ENCODE data around the gene CAVIN2.

CAVIN2 gene

GRCh38 chr2:191863988-191864387, 17.1 kb upstream of the CAVIN2 start:
- Histone ChIP-seq H3F3A (ENCODE audit: insufficient read depth) (no peaks in the 10 kb centered on the region), H2AFZ (ENCODE audit: low read depth, low read length, severe bottlenecking) (no peak overlapping the region), H3K27ac (ENCODE audit: low read depth, low read length) (no peak overlapping the region), H3K9me2 (replicated peaks; ENCODE audit: insufficient read depth, low read length) (no peaks in the 10 kb centered on the region), H3K36me3 (ENCODE audit: low read length) (no peaks in the 10 kb centered on the region), H3K9me3 (ENCODE audit: insufficient read depth, low read length) (no peaks in the 10 kb centered on the region), H3K79me2 (ENCODE audit: insufficient read depth, low read length) (no peaks in the 10 kb centered on the region), H3K27me3 (ENCODE audit: low read length) (no peaks in the 10 kb centered on the region), H4K20me1 (ENCODE audit: low read depth, low read length) (no peaks in the 10 kb centered on the region), H3K4me3 (ENCODE audit: insufficient read depth, low read length, poor library complexity, severe bottlenecking) (no peak overlapping the region), H3K9ac (ENCODE audit: low read length) (no peak overlapping the region), H3K4me2 (ENCODE audit: low read depth, low read length, poor library complexity, severe bottlenecking) (no peak overlapping the region)
- no peak for TF ChIP-seq EZH2phosphoT487 (conservative IDR thresholded peaks at IDR 0.05; ENCODE audit: low read length)
- TF ChIP-seq, protein P1, sequence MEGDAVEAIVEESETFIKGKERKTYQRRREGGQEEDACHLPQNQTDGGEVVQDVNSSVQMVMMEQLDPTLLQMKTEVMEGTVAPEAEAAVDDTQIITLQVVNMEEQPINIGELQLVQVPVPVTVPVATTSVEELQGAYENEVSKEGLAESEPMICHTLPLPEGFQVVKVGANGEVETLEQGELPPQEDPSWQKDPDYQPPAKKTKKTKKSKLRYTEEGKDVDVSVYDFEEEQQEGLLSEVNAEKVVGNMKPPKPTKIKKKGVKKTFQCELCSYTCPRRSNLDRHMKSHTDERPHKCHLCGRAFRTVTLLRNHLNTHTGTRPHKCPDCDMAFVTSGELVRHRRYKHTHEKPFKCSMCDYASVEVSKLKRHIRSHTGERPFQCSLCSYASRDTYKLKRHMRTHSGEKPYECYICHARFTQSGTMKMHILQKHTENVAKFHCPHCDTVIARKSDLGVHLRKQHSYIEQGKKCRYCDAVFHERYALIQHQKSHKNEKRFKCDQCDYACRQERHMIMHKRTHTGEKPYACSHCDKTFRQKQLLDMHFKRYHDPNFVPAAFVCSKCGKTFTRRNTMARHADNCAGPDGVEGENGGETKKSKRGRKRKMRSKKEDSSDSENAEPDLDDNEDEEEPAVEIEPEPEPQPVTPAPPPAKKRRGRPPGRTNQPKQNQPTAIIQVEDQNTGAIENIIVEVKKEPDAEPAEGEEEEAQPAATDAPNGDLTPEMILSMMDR (IDR thresholded peaks at IDR 0.05; ENCODE audit: insufficient read depth, low read length, poor library complexity, severe bottlenecking), result no peak

DNA sequence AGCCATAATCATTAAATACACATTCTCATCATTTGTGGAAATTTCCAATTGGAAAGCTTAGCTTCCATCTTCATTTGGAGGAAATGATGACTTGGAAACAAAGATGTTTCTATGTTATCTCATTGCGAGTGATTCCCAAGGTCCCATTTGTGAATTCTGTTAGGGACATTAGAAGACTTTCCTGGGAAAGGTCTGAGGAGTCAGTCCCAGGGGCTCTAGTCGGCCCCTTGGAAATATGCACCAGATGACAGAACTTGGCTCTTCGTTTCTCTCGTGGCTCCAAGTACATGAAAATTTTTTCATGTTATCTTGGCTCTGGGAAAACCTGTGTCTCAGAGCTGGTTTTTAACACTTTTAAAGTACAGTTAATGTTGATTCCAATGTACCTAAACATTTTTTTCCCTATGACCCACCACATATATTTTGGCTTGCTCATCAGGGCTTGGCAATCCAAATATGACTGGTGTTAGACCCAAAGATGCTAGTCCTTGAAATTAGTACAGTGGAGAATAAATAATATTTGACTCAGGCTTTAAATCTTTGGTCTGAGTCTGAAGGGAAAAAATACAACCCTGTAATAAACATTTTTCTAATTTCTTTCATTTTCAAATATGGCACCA, 15.4 kb upstream of the CAVIN2 start:
- Histone ChIP-seq H3K9me2 (replicated peaks; ENCODE audit: insufficient read depth, low read length) (no peaks in the 10 kb centered on the region), H3K79me2 (ENCODE audit: insufficient read depth, low read length) (no peaks in the 10 kb centered on the region), H3K27me3 (ENCODE audit: low read length) (no peaks in the 10 kb centered on the region), H3K27ac (ENCODE audit: low read depth, low read length) (no peak overlapping the region), H3K36me3 (ENCODE audit: low read length) (no peaks in the 10 kb centered on the region), H3K9me3 (ENCODE audit: insufficient read depth, low read length) (no peaks in the 10 kb centered on the region), H3K9ac (ENCODE audit: low read length) (no peak overlapping the region), H3K4me2 (ENCODE audit: low read depth, low read length, poor library complexity, severe bottlenecking) (no peak overlapping the region), H3K4me3 (ENCODE audit: insufficient read depth, low read length, poor library complexity, severe bottlenecking) (no peak overlapping the region), H4K20me1 (ENCODE audit: low read depth, low read length) (no peaks in the 10 kb centered on the region), H2AFZ (ENCODE audit: low read depth, low read length, severe bottlenecking) (no peak overlapping the region), H3F3A (ENCODE audit: insufficient read depth) (no peaks in the 10 kb centered on the region)
- TF ChIP-seq EZH2phosphoT487 (conservative IDR thresholded peaks at IDR 0.05; ENCODE audit: low read length), result no peak
- TF ChIP-seq, protein P1 (IDR thresholded peaks at IDR 0.05; ENCODE audit: insufficient read depth, low read length, poor library complexity, severe bottlenecking), result no peak

GRCh38 chr2:191860760-191861466, 14.0 kb upstream of the CAVIN2 start:
- Histone ChIP-seq H3K27me3 (ENCODE audit: low read length) (no peaks in the 10 kb centered on the region), H3K36me3 (ENCODE audit: low read length) (no peaks in the 10 kb centered on the region), H3K4me2 (ENCODE audit: low read depth, low read length, poor library complexity, severe bottlenecking) (no peak overlapping the region), H3K4me3 (ENCODE audit: insufficient read depth, low read length, poor library complexity, severe bottlenecking) (no peak overlapping the region), H3K27ac (ENCODE audit: low read depth, low read length) (no peak overlapping the region), H3F3A (ENCODE audit: insufficient read depth) (no peaks in the 10 kb centered on the region), H2AFZ (ENCODE audit: low read depth, low read length, severe bottlenecking) (no peak overlapping the region), H3K9ac (ENCODE audit: low read length) (no peak overlapping the region), H3K79me2 (ENCODE audit: insufficient read depth, low read length) (no peaks in the 10 kb centered on the region), H4K20me1 (ENCODE audit: low read depth, low read length) (no peaks in the 10 kb centered on the region), H3K9me2 (replicated peaks; ENCODE audit: insufficient read depth, low read length) (no peaks in the 10 kb centered on the region), H3K9me3 (ENCODE audit: insufficient read depth, low read length) (no peaks in the 10 kb centered on the region)
- TF ChIP-seq, protein P1 (IDR thresholded peaks at IDR 0.05; ENCODE audit: insufficient read depth, low read length, poor library complexity, severe bottlenecking), result no peak
- no peak for TF ChIP-seq EZH2phosphoT487 (conservative IDR thresholded peaks at IDR 0.05; ENCODE audit: low read length)

All from SU-DHL-6 (cell line).